Fibroblast of the aortic adventitia (primary cell): ENCODE measurements around the gene CAMK2B. TPM values are rescaled to one million over a fixed set of nuclear protein-coding genes. Genes with fewer than 3 reads are reported as not detected.

Source experiments
- DNase-seq: peaks from one replicate; pipeline ENCODE4 v3.0.0-alpha.2; 2010; ENCODE audit warnings: low read depth
- H3K4me3 ChIP-seq: 2 replicates; pipeline ENCODE4 v1.5.1; 2011; ENCODE audit warnings: low read depth, mild to moderate bottlenecking, control low read depth, low read length, moderate library complexity
- total RNA-seq: library from RNA; depleted of rRNA; stranded (reverse); fragments of >200 nt; gene quantifications from 2 replicates; pipeline ENCODE4 v1.2.3, GENCODE V29; 2012; ENCODE audit warnings: low replicate concordance
- TF ChIP-seq, protein P1 (sequence below): IDR thresholded peaks from 2 replicates; pipeline ENCODE4 v1.5.1; 2011; ENCODE audit warnings: mild to moderate bottlenecking, low read length, control low read depth, inconsistent platforms; ENCODE audit not compliant: insufficient read depth

Gene CAMK2B
- total RNA-seq, 1 donor, result 6.4 TPM

GRCh38 chr7:44346063-44346462, 20.7 kb upstream of the CAMK2B start:
- TF ChIP-seq, protein P1, sequence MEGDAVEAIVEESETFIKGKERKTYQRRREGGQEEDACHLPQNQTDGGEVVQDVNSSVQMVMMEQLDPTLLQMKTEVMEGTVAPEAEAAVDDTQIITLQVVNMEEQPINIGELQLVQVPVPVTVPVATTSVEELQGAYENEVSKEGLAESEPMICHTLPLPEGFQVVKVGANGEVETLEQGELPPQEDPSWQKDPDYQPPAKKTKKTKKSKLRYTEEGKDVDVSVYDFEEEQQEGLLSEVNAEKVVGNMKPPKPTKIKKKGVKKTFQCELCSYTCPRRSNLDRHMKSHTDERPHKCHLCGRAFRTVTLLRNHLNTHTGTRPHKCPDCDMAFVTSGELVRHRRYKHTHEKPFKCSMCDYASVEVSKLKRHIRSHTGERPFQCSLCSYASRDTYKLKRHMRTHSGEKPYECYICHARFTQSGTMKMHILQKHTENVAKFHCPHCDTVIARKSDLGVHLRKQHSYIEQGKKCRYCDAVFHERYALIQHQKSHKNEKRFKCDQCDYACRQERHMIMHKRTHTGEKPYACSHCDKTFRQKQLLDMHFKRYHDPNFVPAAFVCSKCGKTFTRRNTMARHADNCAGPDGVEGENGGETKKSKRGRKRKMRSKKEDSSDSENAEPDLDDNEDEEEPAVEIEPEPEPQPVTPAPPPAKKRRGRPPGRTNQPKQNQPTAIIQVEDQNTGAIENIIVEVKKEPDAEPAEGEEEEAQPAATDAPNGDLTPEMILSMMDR, result no peak
- H3K4me3 ChIP-seq, result no peak overlapping the region
- DNase-seq, result no peak

DNA sequence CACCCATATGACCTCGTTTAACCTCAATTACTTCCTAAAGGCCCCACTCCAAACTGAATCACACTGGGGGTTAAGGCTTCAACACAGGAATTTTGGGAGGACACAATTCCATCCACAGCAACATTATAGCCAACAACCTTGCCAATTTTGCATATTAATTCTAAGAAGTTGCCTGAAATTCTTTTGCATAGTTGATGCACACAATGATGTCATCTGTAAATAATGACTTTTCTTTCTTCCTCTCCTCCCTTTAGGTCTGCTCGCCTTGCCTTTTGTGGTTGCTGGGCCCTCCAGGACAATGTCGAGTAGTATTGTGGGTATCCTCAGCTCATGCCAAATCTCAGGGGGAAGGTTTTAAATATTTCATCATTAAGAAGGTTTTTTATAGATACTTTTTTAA, 16.0 kb upstream of the CAMK2B start:
- no peak for DNase-seq

DNA sequence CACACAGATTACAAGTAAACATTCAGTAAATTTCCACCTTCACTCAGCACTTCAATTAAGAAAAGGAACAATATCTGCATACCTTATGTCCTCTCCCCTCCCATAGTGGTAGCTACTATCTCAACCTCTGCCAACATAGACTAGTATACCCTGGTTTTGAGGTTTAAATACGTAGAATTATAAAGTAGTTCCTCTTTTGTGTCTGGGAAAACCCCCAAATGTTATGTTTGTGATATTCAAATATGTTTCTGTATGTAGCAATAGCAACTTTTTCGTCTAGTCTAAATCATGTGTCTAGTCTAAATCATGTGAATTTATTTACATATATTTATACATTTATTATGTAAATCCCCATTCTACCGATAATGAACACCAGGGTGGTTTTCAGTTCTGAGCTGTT, 13.2 kb upstream of the CAMK2B start:
- H3K4me3 ChIP-seq, result no peak overlapping the region
- TF ChIP-seq, protein P1, result no peak
- DNase-seq, result no peak

More for the DNA sequence above, 16.0 kb upstream of the CAMK2B start:
- TF ChIP-seq, protein P1, result no peak
- H3K4me3 ChIP-seq, result no peak overlapping the region

DNA sequence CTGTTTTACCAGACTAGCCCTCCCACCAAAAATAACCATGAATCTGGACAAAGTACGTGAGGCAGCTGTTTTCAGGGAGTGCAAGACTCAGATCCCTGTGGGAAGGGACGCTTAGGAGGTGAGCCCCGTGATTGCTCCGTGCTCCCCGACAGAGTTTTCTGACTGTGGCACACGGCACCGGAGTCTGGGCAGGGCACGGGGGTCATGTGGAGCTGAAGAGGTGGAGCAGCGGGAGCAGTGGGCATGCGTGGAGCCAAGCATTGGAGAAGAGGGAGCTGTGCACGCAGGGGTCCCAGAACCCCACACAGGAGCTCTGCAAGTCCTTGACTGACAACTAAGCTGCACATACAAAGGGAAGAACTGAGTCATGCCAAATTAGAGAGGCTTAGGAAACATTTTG, 11.1 kb upstream of the CAMK2B start:
- DNase-seq, result no peak
- H3K4me3 ChIP-seq, result no peak overlapping the region
- TF ChIP-seq, protein P1, result no peak

GRCh38 chr7:44335184-44335583, 9.8 kb upstream of the CAMK2B start:
- no peak for DNase-seq
- TF ChIP-seq, protein P1, result no peak
- H3K4me3 ChIP-seq, result no peak overlapping the region

GRCh38 chr7:44334734-44335097, 9.3 kb upstream of the CAMK2B start:
- TF ChIP-seq, protein P1, result no peak
- no peak overlapping the region for H3K4me3 ChIP-seq
- DNase-seq, result no peak
